Omental fat pad (tissue), 4 donors: ENCODE results near the gene KIAA0753. TPM values are rescaled to one million over a fixed set of nuclear protein-coding genes. Genes with fewer than 3 reads are reported as not detected.

ENCODE experiments used
- ATAC-seq: fragments of 150-250 bp; one replicate; pipeline ENCODE4 v1.9.1; 2016; ENCODE audit warnings: mild to moderate bottlenecking, moderate library complexity; ENCODE audit not compliant: low FRiP score
- DNase-seq: peaks from one replicate; pipeline ENCODE4 v3.0.0-alpha.2; 2019; ENCODE audit warnings: low spot score
- CTCF ChIP-seq, 3 donors: fragments of 450-650 bp; IDR thresholded peaks; one replicate each; pipeline ENCODE4 v1.5.1; 2016 to 2017; ENCODE audit warnings: antibody characterized with exemption in 3 of 3, mild to moderate bottlenecking in 3 of 3, moderate library complexity in 2 of 3
- total RNA-seq, 4 donors: library from RNA; depleted of rRNA; stranded (reverse); fragments of >200 nt; gene quantifications; one replicate each; pipeline ENCODE4 v1.1.0, GENCODE V29; 2016

Gene KIAA0753
- total RNA-seq, 4 donors from 2014 or later: 9.5 to 11.8 (median 11.1) TPM

DNA sequence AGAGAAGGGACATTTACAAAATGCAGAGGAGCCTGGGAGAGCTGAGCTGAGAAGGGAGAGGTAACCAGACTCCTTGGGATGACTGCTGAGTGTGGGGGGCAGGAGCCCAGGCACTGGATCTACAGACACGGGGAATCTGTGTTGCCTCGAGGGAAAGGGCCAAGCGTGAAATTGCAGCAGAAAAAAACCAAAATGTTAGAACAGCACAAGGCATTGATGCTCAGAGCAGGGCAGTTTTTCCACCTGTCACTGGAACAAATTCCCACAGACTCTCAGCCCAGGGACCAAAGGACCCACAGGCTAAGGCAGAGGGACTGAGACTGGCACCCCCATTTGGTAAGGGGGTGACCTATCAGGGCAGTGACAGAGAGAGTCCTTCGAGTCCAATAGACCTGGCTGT, 86.2 kb downstream of the KIAA0753 start:
- ATAC-seq: no peak
- DNase-seq: no peak
- no peak for TF ChIP-seq CTCF (IDR thresholded peaks at IDR 0.05)

GRCh38 chr17:6551869-6552531, 88.5 kb downstream of the KIAA0753 start:
- ATAC-seq: no peak
- TF ChIP-seq CTCF (IDR thresholded peaks at IDR 0.05): no peak
- no peak for DNase-seq

- no peak for TF ChIP-seq CTCF (IDR thresholded peaks at IDR 0.05)
- DNase-seq (no peak), ATAC-seq (no peak)
Observed at GRCh38 chr17:6551356-6551755, 89.2 kb downstream of the KIAA0753 start.

GRCh38 chr17:6549384-6550036, 91.0 kb downstream of the KIAA0753 start:
- no peak for TF ChIP-seq CTCF (IDR thresholded peaks at IDR 0.05)
- DNase-seq (no peak), ATAC-seq (no peak)

DNA sequence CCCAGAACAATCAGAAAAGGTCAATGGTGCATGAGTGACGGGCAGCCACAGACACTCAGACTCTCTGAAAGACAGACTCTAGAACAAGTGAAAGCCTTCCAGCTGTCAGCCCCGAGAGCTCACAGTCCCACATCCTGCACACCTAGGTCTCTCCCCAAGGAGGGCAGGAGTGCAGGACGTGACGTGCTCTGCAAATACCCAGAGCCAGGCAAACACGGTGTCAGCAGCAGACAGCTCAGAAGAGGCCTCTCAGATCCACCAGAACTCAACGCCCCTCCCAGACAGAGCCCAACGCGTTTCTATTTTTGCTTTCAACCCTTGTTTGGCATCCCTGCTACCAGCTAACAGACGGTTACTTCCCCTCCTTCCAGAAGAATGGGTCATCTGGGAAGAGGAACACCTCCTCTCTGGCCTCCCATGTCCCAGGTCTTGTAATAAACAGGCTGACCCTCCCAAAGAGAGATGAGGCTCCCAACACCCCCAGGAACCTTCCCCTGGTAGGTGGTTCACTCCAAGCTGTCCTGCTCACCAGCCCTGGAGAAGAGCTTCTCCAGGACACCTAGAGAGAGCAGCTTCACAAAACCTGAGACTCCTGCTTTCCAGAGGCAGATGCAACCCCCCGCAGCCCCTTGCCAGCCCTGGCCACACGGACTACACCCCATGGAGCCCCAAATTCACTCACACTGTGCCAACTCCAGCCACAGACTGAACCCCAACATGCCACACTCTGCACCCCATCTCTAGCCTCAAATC, 91.8 kb downstream of the KIAA0753 start:
- DNase-seq (no peak), ATAC-seq (no peak)
- no peak for TF ChIP-seq CTCF (IDR thresholded peaks at IDR 0.05)

DNA sequence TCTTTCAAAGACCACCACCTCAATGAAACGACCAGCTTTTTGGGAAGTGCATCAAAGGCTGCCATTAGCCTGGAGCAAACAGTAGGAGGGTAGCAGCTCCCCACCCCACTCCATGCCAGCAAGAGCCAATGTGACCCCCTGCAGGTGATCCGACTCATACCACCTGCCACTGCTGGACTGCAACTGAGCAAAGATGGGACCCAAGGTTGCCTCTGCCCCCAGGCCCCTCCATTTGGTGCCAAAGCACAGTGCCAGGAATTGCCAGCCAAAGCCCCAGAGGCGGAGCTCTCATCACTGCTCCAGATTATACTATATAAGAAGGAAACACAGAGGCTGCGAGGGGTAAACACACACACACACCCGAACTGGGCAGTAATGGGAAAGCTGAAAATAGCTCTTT, 92.5 kb downstream of the KIAA0753 start:
- TF ChIP-seq CTCF (IDR thresholded peaks at IDR 0.05): no peak
- DNase-seq (no peak), ATAC-seq (no peak)
